Astrocyte (in vitro differentiated cells and primary cell): ENCODE results near the gene PIK3C2G.

ENCODE experiments used
- CTCF ChIP-seq: IDR thresholded peaks from 2 replicates; pipeline ENCODE4 v1.5.1; 2011; ENCODE audit warnings: low read depth, mild to moderate bottlenecking, inconsistent platforms, low read length, moderate library complexity; ENCODE audit not compliant: insufficient read depth
- EZH2 ChIP-seq: IDR thresholded peaks from 2 replicates; pipeline ENCODE4 v1.6.1; 2012; ENCODE audit warnings: mild to moderate bottlenecking, low read length, inconsistent platforms; ENCODE audit not compliant: insufficient read depth

- no peak for TF ChIP-seq CTCF
- TF ChIP-seq EZH2, result no peak
Observed at GRCh38 chr12:18387706-18388105, 126.4 kb downstream of the PIK3C2G start.
